Neural cell (in vitro differentiated cells): ENCODE data around the gene FANCD2OS.

Experiments
- TAF1 ChIP-seq: IDR thresholded peaks from 2 replicates; pipeline ENCODE4 v1.6.1; 2012; ENCODE audit warnings: low read depth
- TF ChIP-seq, protein P1 (sequence below): fragments of 450-650 bp; IDR thresholded peaks from 2 replicates; pipeline ENCODE4 v1.5.1; 2014; ENCODE audit warnings: antibody characterized with exemption, mild to moderate bottlenecking, moderate library complexity; ENCODE audit not compliant: poor library complexity, severe bottlenecking

DNA sequence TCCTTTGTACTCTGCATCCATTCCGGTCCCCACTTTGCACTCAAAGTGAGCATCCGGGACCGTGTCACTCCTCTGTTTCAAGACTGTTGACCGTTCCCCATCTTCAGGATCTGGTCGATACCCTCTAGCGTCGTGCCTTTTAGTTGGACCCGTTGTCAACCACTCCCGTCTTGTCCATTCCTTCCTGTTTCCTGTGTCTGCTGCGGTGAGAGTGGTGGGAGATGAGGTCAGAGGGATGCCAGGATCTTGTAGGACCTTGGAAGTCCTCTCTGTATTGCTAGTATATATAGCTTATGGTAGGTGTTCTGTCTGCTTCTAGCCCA is 8.0 kb upstream of the FANCD2OS start:
- TF ChIP-seq, protein P1, sequence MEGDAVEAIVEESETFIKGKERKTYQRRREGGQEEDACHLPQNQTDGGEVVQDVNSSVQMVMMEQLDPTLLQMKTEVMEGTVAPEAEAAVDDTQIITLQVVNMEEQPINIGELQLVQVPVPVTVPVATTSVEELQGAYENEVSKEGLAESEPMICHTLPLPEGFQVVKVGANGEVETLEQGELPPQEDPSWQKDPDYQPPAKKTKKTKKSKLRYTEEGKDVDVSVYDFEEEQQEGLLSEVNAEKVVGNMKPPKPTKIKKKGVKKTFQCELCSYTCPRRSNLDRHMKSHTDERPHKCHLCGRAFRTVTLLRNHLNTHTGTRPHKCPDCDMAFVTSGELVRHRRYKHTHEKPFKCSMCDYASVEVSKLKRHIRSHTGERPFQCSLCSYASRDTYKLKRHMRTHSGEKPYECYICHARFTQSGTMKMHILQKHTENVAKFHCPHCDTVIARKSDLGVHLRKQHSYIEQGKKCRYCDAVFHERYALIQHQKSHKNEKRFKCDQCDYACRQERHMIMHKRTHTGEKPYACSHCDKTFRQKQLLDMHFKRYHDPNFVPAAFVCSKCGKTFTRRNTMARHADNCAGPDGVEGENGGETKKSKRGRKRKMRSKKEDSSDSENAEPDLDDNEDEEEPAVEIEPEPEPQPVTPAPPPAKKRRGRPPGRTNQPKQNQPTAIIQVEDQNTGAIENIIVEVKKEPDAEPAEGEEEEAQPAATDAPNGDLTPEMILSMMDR = no peak
- no peak for TF ChIP-seq TAF1
